ENCODE data around the gene FBLN1. TPM values are rescaled to one million over a fixed set of nuclear protein-coding genes. Genes with fewer than 3 reads are reported as not detected.

FBLN1 gene
- total and polyA plus RNA-seq, 2 of the 8 experiments (the other 6 are each of a cell fraction or from before 2014, with no cell fraction given): 159 to 168 TPM

- TF ChIP-seq, protein P1, sequence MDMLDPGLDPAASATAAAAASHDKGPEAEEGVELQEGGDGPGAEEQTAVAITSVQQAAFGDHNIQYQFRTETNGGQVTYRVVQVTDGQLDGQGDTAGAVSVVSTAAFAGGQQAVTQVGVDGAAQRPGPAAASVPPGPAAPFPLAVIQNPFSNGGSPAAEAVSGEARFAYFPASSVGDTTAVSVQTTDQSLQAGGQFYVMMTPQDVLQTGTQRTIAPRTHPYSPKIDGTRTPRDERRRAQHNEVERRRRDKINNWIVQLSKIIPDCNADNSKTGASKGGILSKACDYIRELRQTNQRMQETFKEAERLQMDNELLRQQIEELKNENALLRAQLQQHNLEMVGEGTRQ (IDR thresholded peaks at IDR 0.05; ENCODE audit: low read length): no peak
Observed at GRCh38 chr22:45547731-45548130, 45.0 kb downstream of the FBLN1 start (continued).

All from H1 (cell line).